SU-DHL-6 (cell line): ENCODE measurements around the gene SMOC2.

Experiments
- H2AFZ ChIP-seq: fragments of 200-600 bp; sonication (generic); 2 replicates; pipeline ENCODE4 v1.6.1; 2014; ENCODE audit warnings: low read depth, mild to moderate bottlenecking, moderate library complexity, mixed read lengths, antibody characterized with exemption, low read length; ENCODE audit not compliant: severe bottlenecking
- H3F3A ChIP-seq: fragments of 200-600 bp; shearing (Covaris generic); 2 replicates; pipeline ENCODE4 v1.6.0; 2016; ENCODE audit warnings: antibody characterized with exemption, mild to moderate bottlenecking; ENCODE audit not compliant: insufficient read depth
- H3K27ac ChIP-seq: fragments of 200-600 bp; sonication (generic); 2 replicates; pipeline ENCODE4 v1.5.1; 2016; ENCODE audit warnings: low read depth, mild to moderate bottlenecking, low read length, moderate library complexity, mixed read lengths
- H3K27me3 ChIP-seq: fragments of 200-600 bp; sonication (generic), shearing (Covaris generic); 2 replicates; pipeline ENCODE4 v1.6.0; 2014; ENCODE audit warnings: mild to moderate bottlenecking, low read length
- H3K36me3 ChIP-seq: fragments of 200-600 bp; sonication (generic); 2 replicates; pipeline ENCODE4 v1.6.1; 2014; ENCODE audit warnings: mild to moderate bottlenecking, low read length, mixed read lengths
- H3K4me2 ChIP-seq: fragments of 300-600, 200-600 bp; shearing (Covaris generic), sonication (generic); 2 replicates; pipeline ENCODE4 v1.6.0; 2014; ENCODE audit warnings: low read length, low read depth, mild to moderate bottlenecking; ENCODE audit not compliant: poor library complexity, severe bottlenecking
- H3K4me3 ChIP-seq: fragments of 200-600 bp; sonication (generic); 2 replicates; pipeline ENCODE4 v1.5.1; 2014; ENCODE audit warnings: antibody characterized with exemption, low read length, mild to moderate bottlenecking, mixed read lengths; ENCODE audit not compliant: insufficient read depth, poor library complexity, severe bottlenecking
- H3K79me2 ChIP-seq: fragments of 200-600 bp; sonication (generic); 2 replicates; pipeline ENCODE4 v1.6.1; 2014; ENCODE audit warnings: mild to moderate bottlenecking, low read length, moderate library complexity; ENCODE audit not compliant: insufficient read depth
- H3K9ac ChIP-seq: fragments of 200-600 bp; sonication (generic); 2 replicates; pipeline ENCODE4 v1.7.0; 2014; ENCODE audit warnings: mild to moderate bottlenecking, low read length
- H3K9me2 ChIP-seq: fragments of 200-600 bp; sonication (generic); replicated peaks from 2 replicates; pipeline ENCODE4 v1.6.1; 2014; ENCODE audit warnings: low read length; ENCODE audit not compliant: insufficient read depth
- H3K9me3 ChIP-seq: fragments of 200-600 bp; sonication (generic); 2 replicates; pipeline ENCODE4 v1.6.1; 2014; ENCODE audit warnings: low read length, mixed read lengths; ENCODE audit not compliant: insufficient read depth
- H4K20me1 ChIP-seq: fragments of 200-600 bp; sonication (generic); 2 replicates; pipeline ENCODE4 v1.6.1; 2014; ENCODE audit warnings: low read depth, mild to moderate bottlenecking, antibody characterized with exemption, low read length, moderate library complexity, mixed read lengths
- CTCF ChIP-seq: fragments of 200-600 bp; sonication (generic); IDR thresholded peaks from one replicate; pipeline ENCODE4 v1.5.1; 2017; ENCODE audit warnings: antibody characterized with exemption, mild to moderate bottlenecking, low read length, moderate library complexity; ENCODE audit not compliant: insufficient read depth, poor library complexity, severe bottlenecking
- EZH2phosphoT487 ChIP-seq: fragments of 200-600 bp; sonication (generic), shearing (Covaris generic); conservative IDR thresholded peaks from 2 replicates; pipeline ENCODE4 v1.6.1; 2018; ENCODE audit warnings: mild to moderate bottlenecking, antibody characterized with exemption, low read length, moderate library complexity, mixed read lengths

Gene SMOC2

GRCh38 chr6:168496997-168497331 lies 56.0 kb downstream of the SMOC2 start:
- H3K4me3 ChIP-seq: no peak overlapping the region
- H3K9me2 ChIP-seq: no peaks in the 10 kb centered on the region
- H3K36me3 ChIP-seq: no peaks in the 10 kb centered on the region
- no peak overlapping the region for H3K9ac ChIP-seq
- no peaks in the 10 kb centered on the region for H3F3A ChIP-seq
- H4K20me1 ChIP-seq: no peaks in the 10 kb centered on the region
- no peaks in the 10 kb centered on the region for H3K27me3 ChIP-seq
- no peaks in the 10 kb centered on the region for H3K79me2 ChIP-seq
- TF ChIP-seq CTCF (no peak), EZH2phosphoT487 (no peak)
- H3K4me2 ChIP-seq: no peak overlapping the region
- no peak overlapping the region for H2AFZ ChIP-seq
- no peaks in the 10 kb centered on the region for H3K9me3 ChIP-seq
- no peak overlapping the region for H3K27ac ChIP-seq

DNA sequence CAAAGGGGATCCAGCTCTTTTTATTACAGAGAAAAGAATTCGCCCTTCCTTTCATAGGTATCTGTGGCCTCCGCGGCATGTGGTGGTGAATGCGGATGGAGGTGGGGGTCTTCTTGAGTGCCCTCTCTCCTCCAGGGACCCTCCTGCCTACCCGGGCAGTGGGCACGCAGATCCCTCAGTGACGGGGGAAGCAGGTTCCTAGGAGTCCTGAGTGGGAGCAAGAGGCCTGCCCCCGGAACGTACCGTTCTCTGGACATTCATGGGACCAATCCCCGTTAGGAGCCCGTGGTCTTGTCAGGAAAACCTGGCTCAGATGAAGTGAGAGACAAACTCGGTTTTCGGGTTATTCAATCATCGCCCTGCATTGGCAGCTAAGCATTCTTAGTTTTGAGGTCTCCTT lies 56.4 kb downstream of the SMOC2 start:
- no peaks in the 10 kb centered on the region for H3K79me2 ChIP-seq
- H4K20me1 ChIP-seq: no peaks in the 10 kb centered on the region
- H3K36me3 ChIP-seq: no peaks in the 10 kb centered on the region
- H3K9me2 ChIP-seq: no peaks in the 10 kb centered on the region
- TF ChIP-seq EZH2phosphoT487 (no peak), CTCF (no peak)
- no peak overlapping the region for H3K4me3 ChIP-seq
- H3K9me3 ChIP-seq: no peaks in the 10 kb centered on the region
- H3K4me2 ChIP-seq: no peak overlapping the region
- H2AFZ ChIP-seq: no peak overlapping the region
- H3K9ac ChIP-seq: no peak overlapping the region
- no peaks in the 10 kb centered on the region for H3K27me3 ChIP-seq
- no peak overlapping the region for H3K27ac ChIP-seq
- no peaks in the 10 kb centered on the region for H3F3A ChIP-seq

GRCh38 chr6:168498161-168498843 lies 57.3 kb downstream of the SMOC2 start:
- Histone ChIP-seq H3K4me2 (no peak overlapping the region), H4K20me1 (no peaks in the 10 kb centered on the region), H3K27me3 (no peaks in the 10 kb centered on the region), H3F3A (no peaks in the 10 kb centered on the region), H3K79me2 (no peaks in the 10 kb centered on the region), H3K36me3 (no peaks in the 10 kb centered on the region), H3K27ac (no peak overlapping the region), H2AFZ (no peak overlapping the region), H3K9me3 (no peaks in the 10 kb centered on the region), H3K9me2 (no peaks in the 10 kb centered on the region), H3K4me3 (no peak overlapping the region), H3K9ac (no peak overlapping the region)
- TF ChIP-seq EZH2phosphoT487: no peak
- no peak for TF ChIP-seq CTCF
